HCT116 (cell line): Measurements from ENCODE around the gene GIT1. TPM values are rescaled to one million over a fixed set of nuclear protein-coding genes. Genes with fewer than 3 reads are reported as not detected.

ENCODE experiments used
- ATAC-seq: fragments of 200-7000 bp; cut with Tn5 transposase; 2 replicates; pipeline ENCODE4 v1.9.1; 2020; ENCODE audit warnings: mild to moderate bottlenecking, moderate library complexity
- BruUV-seq: library from RNA; stranded (reverse); fragments of 400-500 nt; replicated peaks from 2 replicates; lab custom pipeline; 2021; lab: Mats Ljungman, UMichigan
- CTCF ChIA-PET: fragments of 300-600 bp; sonication (Branson Sonifier 250); formaldehyde crosslinking; loops from one replicate; lab custom pipeline; 2021; ENCODE audit warnings: antibody characterized with exemption; lab: Charles Lee
- POLR2A ChIA-PET: fragments of 300-600, 350-600 bp; sonication (Branson Sonifier 250); formaldehyde crosslinking; loops from one replicate; lab custom pipeline; 2021; ENCODE audit warnings: antibody characterized with exemption; lab: Charles Lee
- RAD21 ChIA-PET, 2 experiments: fragments of 300-600 bp; sonication (Branson Sonifier 250); formaldehyde crosslinking; loops; one replicate each; lab custom pipeline; 2023; ENCODE audit warnings: low total read pairs in 2 of 2; ENCODE audit not compliant: uncharacterized antibody in 2 of 2, unreplicated experiment in 2 of 2, low non-redundant PET in 1 of 2; lab: Charles Lee
- DNase-seq: peaks from one replicate; pipeline ENCODE4 v3.0.0-alpha.2; 2010; ENCODE audit warnings: low read depth, low spot score
- H2AFZ ChIP-seq: fragments of 200-600 bp; shearing (Covaris generic), sonication (generic); 2 replicates; pipeline ENCODE4 v1.6.1; 2017; ENCODE audit warnings: low read depth, mixed run types, mixed read lengths, antibody characterized with exemption, low read length; ENCODE audit not compliant: poor library complexity, severe bottlenecking
- H3K27ac ChIP-seq: 2 replicates; pipeline ENCODE4 v1.5.1; 2012; ENCODE audit warnings: low read depth, low read length
- H3K27me3 ChIP-seq: fragments of 200-600 bp; sonication (generic); 2 replicates; pipeline ENCODE4 v1.6.1; 2016; ENCODE audit warnings: mixed run types, low read length, mixed read lengths; ENCODE audit not compliant: insufficient read depth
- H3K36me3 ChIP-seq, 2 experiments: fragments of 200-500 bp in 1 of 2; fragments of 200-600 bp in 1 of 2; sonication (Bioruptor generic) in 1 of 2; sonication (generic) in 1 of 2; 2 replicates each; pipeline versions ENCODE4 v1.5.1 to v1.6.1; 2014 to 2016; ENCODE audit warnings: low read length in 2 of 2, inconsistent platforms in 1 of 2, mixed read lengths in 1 of 2, mixed run types in 1 of 2; ENCODE audit not compliant: insufficient read depth in 2 of 2, control insufficient read depth in 1 of 2
- H3K4me1 ChIP-seq, 2 experiments: fragments of 200-600 bp in 1 of 2; sonication (generic) in 1 of 2; 2 replicates each; pipeline versions ENCODE4 v1.5.1 to v1.6.1; 2012 to 2017; ENCODE audit warnings: low read length in 2 of 2, inconsistent platforms in 1 of 2, mild to moderate bottlenecking in 1 of 2, mixed read lengths in 1 of 2, mixed run types in 1 of 2, moderate library complexity in 1 of 2; ENCODE audit not compliant: insufficient read depth in 2 of 2, control insufficient read depth in 1 of 2
- H3K4me2 ChIP-seq: fragments of 200-600 bp; sonication (generic); 2 replicates; pipeline ENCODE4 v1.6.1; 2017; ENCODE audit warnings: mixed run types, low read length, mixed read lengths
- H3K4me3 ChIP-seq, 2 experiments: fragments of 200-600 bp in 1 of 2; sonication (generic) in 1 of 2; replicated peaks in 1 of 2; 2 replicates each; pipeline ENCODE4 v1.5.1; 2011 to 2016; ENCODE audit warnings: low read length in 2 of 2, control low read depth in 1 of 2, low read depth in 1 of 2, mild to moderate bottlenecking in 1 of 2, mixed read lengths in 1 of 2, mixed run types in 1 of 2
- H3K79me2 ChIP-seq: fragments of 200-600 bp; sonication (generic); 2 replicates; pipeline ENCODE4 v1.6.1; 2017; ENCODE audit warnings: mild to moderate bottlenecking, mixed run types, low read length, moderate library complexity, mixed read lengths; ENCODE audit not compliant: insufficient read depth
- H3K9ac ChIP-seq: fragments of 200-600 bp; sonication (generic); 2 replicates; pipeline ENCODE4 v1.6.1; 2016; ENCODE audit warnings: low read length, mixed read lengths
- H3K9me2 ChIP-seq: fragments of 200-600 bp; sonication (generic), shearing (Covaris generic); 2 replicates; pipeline ENCODE4 v1.6.1; 2017; ENCODE audit warnings: mixed run types, mild to moderate bottlenecking, moderate library complexity; ENCODE audit not compliant: insufficient read depth
- H3K9me3 ChIP-seq, 2 experiments: fragments of 200-500 bp in 1 of 2; fragments of 200-600 bp in 1 of 2; sonication (Bioruptor generic) in 1 of 2; sonication (generic) in 1 of 2; 2 replicates each; pipeline ENCODE4 v1.6.1; 2014 to 2017; ENCODE audit warnings: low read length in 2 of 2, mixed read lengths in 2 of 2, inconsistent platforms in 1 of 2, low read depth in 1 of 2, mild to moderate bottlenecking in 1 of 2, mixed run types in 1 of 2, moderate library complexity in 1 of 2; ENCODE audit not compliant: control insufficient read depth in 1 of 2, insufficient read depth in 1 of 2
- H4K20me1 ChIP-seq: fragments of 200-600 bp; sonication (generic), shearing (Covaris generic); 2 replicates; pipeline ENCODE4 v1.6.1; 2017; ENCODE audit warnings: mixed run types, mild to moderate bottlenecking, moderate library complexity; ENCODE audit not compliant: insufficient read depth
- CBX3 ChIP-seq: IDR thresholded peaks from 2 replicates; pipeline ENCODE4 v1.6.1; 2012; ENCODE audit warnings: low read depth
- CTCF ChIP-seq, 3 experiments: fragments of 200-600 bp in 1 of 3; sonication (generic) in 1 of 3; IDR thresholded peaks in 2 of 3; conservative IDR thresholded peaks in 1 of 3; 2 replicates each; pipeline ENCODE4 v1.5.1; 2012 to 2017; ENCODE audit warnings: low read depth in 2 of 3, low read length in 2 of 3, antibody characterized with exemption in 1 of 3, borderline replicate concordance in 1 of 3, control low read depth in 1 of 3, mild to moderate bottlenecking in 1 of 3, mixed read lengths in 1 of 3, mixed run types in 1 of 3, moderate library complexity in 1 of 3; ENCODE audit not compliant: insufficient read depth in 1 of 3
- ELF1 ChIP-seq: IDR thresholded peaks from 2 replicates; pipeline ENCODE4 v1.6.1; 2012; ENCODE audit warnings: low read depth, borderline replicate concordance
- EZH2phosphoT487 ChIP-seq: fragments of 200-600 bp; IDR thresholded peaks from 2 replicates; pipeline ENCODE4 v1.6.1; 2018; ENCODE audit warnings: antibody characterized with exemption, borderline replicate concordance
- FOSL1 ChIP-seq: IDR thresholded peaks from 2 replicates; pipeline ENCODE4 v1.6.1; 2012; ENCODE audit warnings: low read depth
- RAD21 ChIP-seq: IDR thresholded peaks from 2 replicates; pipeline ENCODE4 v1.6.1; 2012; ENCODE audit warnings: low read depth, mild to moderate bottlenecking
- REST ChIP-seq: IDR thresholded peaks from 2 replicates; pipeline ENCODE4 v1.6.1; 2012; ENCODE audit warnings: low read depth
- SIN3A ChIP-seq: IDR thresholded peaks from 2 replicates; pipeline ENCODE4 v1.6.1; 2012; ENCODE audit warnings: low read depth
- SP1 ChIP-seq: IDR thresholded peaks from 2 replicates; pipeline ENCODE4 v1.6.1; 2012; ENCODE audit warnings: low read depth
- SRF ChIP-seq: IDR thresholded peaks from 2 replicates; pipeline ENCODE4 v1.6.1; 2012; ENCODE audit warnings: low read depth
- TCF7L2 ChIP-seq: IDR thresholded peaks from 2 replicates; pipeline ENCODE4 v1.7.0; 2011; ENCODE audit warnings: borderline replicate concordance, inconsistent platforms; ENCODE audit not compliant: insufficient read depth, insufficient read length; ENCODE audit errors: extremely low read depth
- YY1 ChIP-seq: IDR thresholded peaks from 2 replicates; pipeline ENCODE4 v1.6.1; 2011; ENCODE audit warnings: low read length, low read depth, moderate library complexity, mild to moderate bottlenecking; ENCODE audit not compliant: insufficient replicate concordance; ENCODE audit errors: extremely low read depth
- ZBTB33 ChIP-seq: IDR thresholded peaks from 2 replicates; pipeline ENCODE4 v1.6.1; 2011; ENCODE audit warnings: mild to moderate bottlenecking, low read length, moderate library complexity; ENCODE audit not compliant: insufficient replicate concordance; ENCODE audit errors: extremely low read depth
- ZFX ChIP-seq: fragments of 450-650 bp; IDR thresholded peaks from 2 replicates; pipeline ENCODE4 v1.6.1; 2017
- ZNF274 ChIP-seq: fragments of 200-500 bp; sonication (Bioruptor generic); IDR thresholded peaks from 2 replicates; pipeline ENCODE4 v1.6.1; 2014; ENCODE audit warnings: mild to moderate bottlenecking, low read depth, low read length, inconsistent platforms
- intact Hi-C: fragments of 100-400 bp; cut with micrococcal nuclease; formaldehyde crosslinking; loops from 2 replicates; pipeline ENCODE4 v1.10.0; 2022
- total RNA-seq: library from RNA; stranded (reverse); gene quantifications from one replicate; pipeline ENCODE4 v1.2.1, GENCODE V29; 2021; ENCODE audit not compliant: unreplicated experiment

The GIT1 gene
- total RNA-seq, 1 experiment from 2014 or later = 76.5 TPM

GRCh38 chr17:29617125-29617480, 27.7 kb upstream of the GIT1 start (continued):
- TF ChIP-seq SP1 = no peak
- TF ChIP-seq ELF1 = no peak
- no peak for TF ChIP-seq SIN3A
- TF ChIP-seq, all 23 proteins: peak for 7

- Histone ChIP-seq H3K4me2 (peak overlapping the region; percentile 97), H3K27me3 (no peaks in the 10 kb centered on the region), H4K20me1 (no peaks in the 10 kb centered on the region), H3K9ac (no peak overlapping the region), H3K9me2 (no peaks in the 10 kb centered on the region), H2AFZ (no peak overlapping the region), H3K27ac (no peak overlapping the region), H3K4me3 (no peak overlapping the region), H3K36me3 (no peaks in the 10 kb centered on the region), H3K79me2 (no peaks in the 10 kb centered on the region), H3K4me1 (peaks cover 42 to 58% of the 10 kb centered on the region in 2 experiments), H3K9me3 (no peaks in the 10 kb centered on the region)
- ChIA-PET CTCF (interaction anchor here (0.6 to 4.6 kb wide), 25 partner anchors 9 to 499 kb away, joined by 3 to 61 read pairs (median 7); partner anchors contain the start of genes ABHD15, ANKRD13B, SSH2 and TP53I13), POLR2A (interaction anchor here (1.3 kb wide), 1 partner anchor 477 kb away, joined by 3 read pairs; no protein-coding TSS in a partner anchor), RAD21 (interaction anchor here (0.5 to 0.8 kb wide), 2 partner anchors 23 to 298 kb away, joined by 3 to 5 read pairs; no protein-coding TSS in a partner anchor)
- ATAC-seq = no peak
- intact Hi-C loops = loop anchor here (1.0 kb wide), 1 partner anchor 477 kb away; no protein-coding TSS in a partner anchor
- no TSS peak for BruUV-seq
- no peak for DNase-seq
- TF ChIP-seq EZH2phosphoT487 = no peak
- TF ChIP-seq TCF7L2 = no peak
- no peak for TF ChIP-seq ELF1
- no peak for TF ChIP-seq FOSL1
- no peak for TF ChIP-seq ZBTB33
- TF ChIP-seq YY1 = no peak
- TF ChIP-seq CBX3 = no peak
- no peak for TF ChIP-seq SP1
- TF ChIP-seq ZNF274 = no peak
- no peak for TF ChIP-seq RAD21
- TF ChIP-seq CTCF (IDR thresholded peaks at IDR 0.05 in 2 of 3, conservative IDR thresholded peaks at IDR 0.05 in 1 of 3; ENCODE audit: borderline replicate concordance in 1 of 3, insufficient read depth in 1 of 3, low read depth in 2 of 3, low read length in 2 of 3) = no peak
- TF ChIP-seq SRF = no peak
- no peak for TF ChIP-seq REST
- TF ChIP-seq SIN3A = no peak
- TF ChIP-seq ZFX = no peak
Measured at GRCh38 chr17:29616300-29617048, 27.0 kb upstream of the GIT1 start.
